ENCODE measurements around the gene LTA. TPM values are rescaled to one million over a fixed set of nuclear protein-coding genes. Genes with fewer than 3 reads are reported as not detected.
A peak's percentile ranks its signal among the peaks of the same experiment; 100 is the strongest.

Gene LTA
- total and polyA plus RNA-seq, 2 donors (not counting 1 experiment from before 2014, with no cell fraction given): 8.6 to 8.8 TPM

DNA sequence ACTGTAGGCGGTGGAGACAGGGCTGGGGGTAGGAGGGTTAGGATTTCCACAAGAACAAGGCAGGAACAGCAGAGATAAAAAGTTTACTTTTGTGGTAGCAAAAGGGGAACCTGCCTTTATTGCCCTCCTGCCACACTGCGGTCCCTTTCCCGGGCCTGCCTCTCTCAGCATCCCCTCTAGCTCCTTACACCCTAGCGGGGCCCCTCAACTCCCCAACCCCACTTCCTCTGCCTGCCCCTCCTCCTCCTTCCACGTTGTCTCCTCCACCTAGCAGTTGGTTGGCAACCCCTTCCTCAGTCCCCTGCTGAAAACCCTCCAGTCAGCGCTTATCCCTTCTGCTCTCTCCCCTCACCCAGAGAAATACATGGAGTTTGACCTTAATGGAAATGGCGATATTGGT, 43.7 kb downstream of the LTA start:
- ChIA-PET POLR2A (interaction anchor here (0.5 to 0.9 kb wide), 2 partner anchors 19 to 24 kb away, joined by 3 to 6 read pairs; no protein-coding TSS in a partner anchor), CTCF (interaction anchor here (0.8 to 5.6 kb wide), 4 partner anchors 18 to 75 kb away, joined by 3 to 44 read pairs (median 6); no protein-coding TSS in a partner anchor)
- Histone ChIP-seq H3K4me3 (ENCODE audit: control extremely low read depth in 1 of 5, extremely low read depth in 1 of 5, insufficient read depth in 1 of 5, low read depth in 2 of 5, low read length in 4 of 5) (peak overlapping the region in 1 of 5 experiments; percentile 8), H4K20me1 (ENCODE audit: control insufficient read depth, insufficient read depth, low read length, poor library complexity, severe bottlenecking) (no peaks in the 10 kb centered on the region), H3K4me1 (ENCODE audit: control insufficient read depth in 2 of 2, insufficient read depth in 2 of 2, low read length in 2 of 2) (peaks cover 27 to 34% of the 10 kb centered on the region in 2 donors), H3K9ac (ENCODE audit: low read length) (no peak overlapping the region), H3K4me2 (replicated peaks; ENCODE audit: low read depth, low read length, poor library complexity, severe bottlenecking) (peak overlapping the region; percentile 61), H3K27me3 (replicated peaks in 1 of 4; ENCODE audit: control extremely low read depth in 1 of 4, control insufficient read depth in 3 of 4, insufficient read depth in 4 of 4, low read length in 3 of 4) (no peaks in the 10 kb centered on the region), H2AFZ (ENCODE audit: insufficient read depth, low read depth, low read length, poor library complexity, severe bottlenecking) (peak overlapping the region; percentile 70), H3K27ac (ENCODE audit: low read length in 2 of 2) (peak overlapping the region; percentile 26 to 68), H3K79me2 (ENCODE audit: control insufficient read depth, insufficient read depth, low read length) (no peaks in the 10 kb centered on the region), H3K9me3 (ENCODE audit: control extremely low read depth in 1 of 3, control insufficient read depth in 2 of 3, insufficient read depth in 1 of 3, low read length in 2 of 3) (peaks cover 0 to 6% (median 0%) of the 10 kb centered on the region in 3 donors), H3K36me3 (replicated peaks in 1 of 2; ENCODE audit: control extremely low read depth in 1 of 2, control insufficient read depth in 1 of 2, extremely low read depth in 1 of 2, insufficient read depth in 2 of 2, low read length in 1 of 2) (no peaks in the 10 kb centered on the region)
- Mint-ChIP-seq H3K27me3 (no peaks in the 10 kb centered on the region), H3K9me3 (ENCODE audit: insufficient read depth) (no peaks in the 10 kb centered on the region), H3K4me3 (peak overlapping the region; percentile 33), H3K4me1 (peaks cover 40% of the 10 kb centered on the region), H3K27ac (peak overlapping the region; percentile 89)
- WGBS (ENCODE audit: insufficient coverage): 5% methylated on average over 4 of the region's 7 CpGs
- peak; percentile 56 for DNase-seq
- intact Hi-C loops (cut with micrococcal nuclease): no loop called here
- ATAC-seq (ENCODE audit: low read depth): no peak
- TF ChIP-seq, protein P1, sequence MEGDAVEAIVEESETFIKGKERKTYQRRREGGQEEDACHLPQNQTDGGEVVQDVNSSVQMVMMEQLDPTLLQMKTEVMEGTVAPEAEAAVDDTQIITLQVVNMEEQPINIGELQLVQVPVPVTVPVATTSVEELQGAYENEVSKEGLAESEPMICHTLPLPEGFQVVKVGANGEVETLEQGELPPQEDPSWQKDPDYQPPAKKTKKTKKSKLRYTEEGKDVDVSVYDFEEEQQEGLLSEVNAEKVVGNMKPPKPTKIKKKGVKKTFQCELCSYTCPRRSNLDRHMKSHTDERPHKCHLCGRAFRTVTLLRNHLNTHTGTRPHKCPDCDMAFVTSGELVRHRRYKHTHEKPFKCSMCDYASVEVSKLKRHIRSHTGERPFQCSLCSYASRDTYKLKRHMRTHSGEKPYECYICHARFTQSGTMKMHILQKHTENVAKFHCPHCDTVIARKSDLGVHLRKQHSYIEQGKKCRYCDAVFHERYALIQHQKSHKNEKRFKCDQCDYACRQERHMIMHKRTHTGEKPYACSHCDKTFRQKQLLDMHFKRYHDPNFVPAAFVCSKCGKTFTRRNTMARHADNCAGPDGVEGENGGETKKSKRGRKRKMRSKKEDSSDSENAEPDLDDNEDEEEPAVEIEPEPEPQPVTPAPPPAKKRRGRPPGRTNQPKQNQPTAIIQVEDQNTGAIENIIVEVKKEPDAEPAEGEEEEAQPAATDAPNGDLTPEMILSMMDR (IDR thresholded peaks at IDR 0.05): no peak
- no peak for TF ChIP-seq EZH2 (IDR thresholded peaks at IDR 0.05; ENCODE audit: borderline replicate concordance, insufficient read depth, low read depth, low read length, poor library complexity, severe bottlenecking)

DNA sequence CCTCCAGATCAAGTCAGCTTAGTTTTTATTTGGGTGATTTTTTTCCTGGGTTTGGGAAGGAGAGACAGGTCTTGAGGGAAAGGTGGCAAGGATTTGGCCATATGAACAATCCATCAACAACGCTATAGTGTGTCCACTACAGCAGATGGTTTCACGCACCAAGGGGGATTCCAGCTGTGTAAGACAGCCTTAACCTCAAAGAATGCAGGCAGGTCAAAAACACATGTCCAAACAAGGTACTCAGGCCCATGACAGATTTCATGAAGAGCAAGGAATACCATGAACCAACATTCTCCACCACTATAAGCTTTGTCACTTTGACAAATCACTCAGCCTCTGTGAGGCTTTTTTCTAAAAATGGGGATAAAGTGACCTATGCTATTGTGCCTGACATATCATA, 44.9 kb downstream of the LTA start:
- no peak overlapping the region for H3K9ac ChIP-seq (ENCODE audit: low read length)
- H4K20me1 ChIP-seq (ENCODE audit: control insufficient read depth, insufficient read depth, low read length, poor library complexity, severe bottlenecking): no peaks in the 10 kb centered on the region
- POLR2A ChIA-PET: interaction anchor here (0.7 kb wide), 1 partner anchor 75 kb away, joined by 3 read pairs; no protein-coding TSS in a partner anchor
- H3K4me1 ChIP-seq (ENCODE audit: control insufficient read depth in 2 of 2, insufficient read depth in 2 of 2, low read length in 2 of 2): peaks cover 36 to 45% of the 10 kb centered on the region in 2 donors
- no peak overlapping the region for H3K27ac ChIP-seq (ENCODE audit: low read length in 2 of 2)
- H3K79me2 ChIP-seq (ENCODE audit: control insufficient read depth, insufficient read depth, low read length): peaks cover 12% of the 10 kb centered on the region
- CTCF ChIA-PET: interaction anchor here (1.3 to 5.6 kb wide), 4 partner anchors 8 to 70 kb away, joined by 3 to 44 read pairs (median 4); partner anchors contain the start of gene NFKBIL1
- no peak overlapping the region for H2AFZ ChIP-seq (ENCODE audit: insufficient read depth, low read depth, low read length, poor library complexity, severe bottlenecking)
- Mint-ChIP-seq H3K27ac (peak overlapping the region; percentile 17), H3K4me1 (peaks cover 50% of the 10 kb centered on the region), H3K27me3 (no peaks in the 10 kb centered on the region), H3K4me3 (no peak overlapping the region), H3K9me3 (ENCODE audit: insufficient read depth) (no peaks in the 10 kb centered on the region)
- H3K4me2 ChIP-seq (replicated peaks; ENCODE audit: low read depth, low read length, poor library complexity, severe bottlenecking): no peak overlapping the region
- no peak for DNase-seq
- intact Hi-C loops (cut with micrococcal nuclease): no loop called here
- H3K4me3 ChIP-seq (ENCODE audit: control extremely low read depth in 1 of 5, extremely low read depth in 1 of 5, insufficient read depth in 1 of 5, low read depth in 2 of 5, low read length in 4 of 5): no peak overlapping the region
- 84% methylated on average over 2 of the region's 2 CpGs for WGBS (ENCODE audit: insufficient coverage)
- H3K27me3 ChIP-seq (replicated peaks in 1 of 4; ENCODE audit: control extremely low read depth in 1 of 4, control insufficient read depth in 3 of 4, insufficient read depth in 4 of 4, low read length in 3 of 4): no peaks in the 10 kb centered on the region
- TF ChIP-seq, protein P1 (IDR thresholded peaks at IDR 0.05): no peak
- no peak for TF ChIP-seq EZH2 (IDR thresholded peaks at IDR 0.05; ENCODE audit: borderline replicate concordance, insufficient read depth, low read depth, low read length, poor library complexity, severe bottlenecking)
- ATAC-seq (ENCODE audit: low read depth): no peak
- H3K36me3 ChIP-seq (replicated peaks in 1 of 2; ENCODE audit: control extremely low read depth in 1 of 2, control insufficient read depth in 1 of 2, extremely low read depth in 1 of 2, insufficient read depth in 2 of 2, low read length in 1 of 2): peaks cover 0 to 5% of the 10 kb centered on the region in 2 experiments
- H3K9me3 ChIP-seq (ENCODE audit: control extremely low read depth in 1 of 3, control insufficient read depth in 2 of 3, insufficient read depth in 1 of 3, low read length in 2 of 3): peaks cover 0 to 6% (median 0%) of the 10 kb centered on the region in 3 donors

Data from B cell (primary cell).